Cardiac septum (tissue), 1 donor: ENCODE results near the gene VWF. TPM values are rescaled to one million over a fixed set of nuclear protein-coding genes. Genes with fewer than 3 reads are reported as not detected.
A peak's percentile ranks its signal among the peaks of the same experiment; 100 is the strongest.
"Not testable (repeated sequence)": the region's sequence is repeated elsewhere in the genome, so short reads cannot be mapped to it uniquely, and the experiment has no call there.

Experiments
- DNase-seq: peaks from one replicate; pipeline ENCODE4 v3.0.0-alpha.2; 2020; ENCODE audit warnings: low spot score
- intact Hi-C: fragments of 100-400 bp; cut with DNase I; formaldehyde crosslinking; loops from one replicate; pipeline ENCODE4 v1.14.0; 2022
- total RNA-seq: library from RNA; stranded (reverse); fragmentation: NEBNext Ultra II Directional; extraction: Animal tissue kit (Norgen Biotek cat#: 25700); gene quantifications from one replicate; pipeline ENCODE4 v1.2.1, GENCODE V29; 2021
- donor health status: DM: no; HTN: no; CAD: no.

The VWF gene
- total RNA-seq, 1 donor from 2014 or later = 350 TPM

DNA sequence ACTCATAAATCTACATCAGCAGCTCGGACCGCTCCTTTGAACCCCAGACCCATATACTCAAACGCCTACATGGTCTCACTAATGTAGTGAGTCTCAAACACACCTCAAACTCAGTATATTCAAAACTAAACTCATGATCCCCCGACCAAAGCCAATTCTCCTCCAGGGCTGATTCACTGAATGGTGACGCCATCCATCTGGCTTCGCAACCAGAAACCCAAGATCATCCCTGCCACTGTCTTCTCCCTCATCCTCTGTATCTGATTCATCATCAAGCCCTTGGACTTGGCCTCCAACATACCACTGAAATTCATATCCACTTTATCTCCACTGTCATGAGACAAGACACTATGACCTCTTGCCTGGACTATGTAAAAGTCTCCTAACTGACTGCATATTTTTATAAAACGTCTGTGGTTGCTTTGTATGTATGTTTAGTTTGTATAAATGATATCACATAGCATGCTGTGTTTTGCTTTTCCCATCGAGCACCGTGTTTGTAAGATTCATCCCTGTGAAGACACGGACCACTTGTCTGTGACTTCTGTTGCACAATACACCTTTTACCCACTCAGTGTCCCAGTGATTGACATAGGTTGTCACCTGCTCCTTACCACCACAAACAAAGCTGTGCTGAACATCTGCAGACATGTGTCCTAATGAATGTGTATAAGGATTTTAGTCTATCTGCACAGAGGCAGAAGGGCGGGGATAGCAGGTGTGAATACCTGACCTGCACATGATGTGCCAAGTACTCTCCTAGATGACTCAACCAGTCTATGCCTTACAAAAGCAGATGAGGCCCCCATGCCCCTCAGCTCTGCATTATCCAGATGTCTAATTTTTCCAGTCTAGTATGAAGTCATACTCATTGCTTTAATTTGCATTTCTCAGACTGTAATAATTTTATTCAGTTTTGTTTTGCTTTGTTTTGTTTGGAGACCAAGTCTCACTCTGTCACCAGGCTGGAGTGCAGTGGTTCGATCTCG, 76.9 kb downstream of the VWF start:
- intact Hi-C loops = no loop called here
- DNase-seq = no peak

DNA sequence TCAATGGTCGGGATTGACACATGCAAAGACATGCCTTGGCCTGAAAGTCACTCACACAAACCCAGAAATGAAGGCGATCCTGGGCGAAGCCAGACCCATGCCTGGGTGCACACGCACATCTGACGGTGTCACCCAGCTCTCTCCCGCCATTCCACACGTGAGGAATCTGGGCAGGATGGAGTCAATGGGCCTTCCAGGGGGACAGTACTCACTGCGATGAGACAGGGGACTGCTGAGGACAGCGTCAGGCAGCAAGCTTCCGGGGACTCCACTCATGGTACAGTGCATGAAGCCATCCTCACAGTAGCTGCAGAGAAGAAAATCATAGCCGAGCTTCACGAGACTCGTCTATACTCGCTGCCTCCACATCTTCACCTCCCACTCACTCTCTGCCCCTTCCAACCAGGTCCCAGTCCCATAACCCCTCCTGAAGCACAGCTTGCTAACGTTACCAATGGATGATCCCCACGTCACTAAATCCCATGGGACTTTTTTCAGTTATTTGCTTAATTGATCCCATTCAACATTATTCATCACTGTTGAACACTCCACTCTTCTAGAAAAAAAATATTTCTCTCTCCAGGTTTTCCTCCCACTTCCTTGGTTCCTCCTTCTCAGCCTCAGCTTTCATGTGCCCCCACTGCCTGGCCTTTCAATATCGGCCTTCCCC, 77.8 kb downstream of the VWF start:
- no peak for DNase-seq
- intact Hi-C loops = no loop called here

GRCh38 chr12:6045438-6045837, 79.0 kb downstream of the VWF start:
- intact Hi-C loops = no loop called here
- DNase-seq = no peak

GRCh38 chr12:6044082-6044481, 80.4 kb downstream of the VWF start:
- intact Hi-C loops = no loop called here
- DNase-seq = no peak

DNA sequence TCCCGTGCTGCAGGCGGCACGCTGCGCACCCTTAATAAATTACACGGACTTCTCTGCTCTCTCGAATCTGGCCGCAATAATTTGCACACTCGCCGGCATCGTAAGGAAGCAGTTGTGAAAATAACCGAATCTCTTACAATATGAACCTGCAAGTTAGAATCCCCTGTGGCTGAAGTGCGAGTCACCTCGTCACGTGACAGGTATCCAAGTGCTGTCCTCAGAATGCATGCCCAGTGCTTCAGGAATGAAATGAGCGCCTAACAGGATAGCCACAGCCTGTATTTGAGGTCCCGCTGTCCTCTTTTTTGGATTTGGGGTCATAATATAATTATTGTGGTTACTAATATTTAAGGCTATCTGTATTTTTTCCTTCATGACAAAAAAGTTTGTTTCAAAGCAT, 82.0 kb downstream of the VWF start:
- no peak for DNase-seq
- intact Hi-C loops = no loop called here

DNA sequence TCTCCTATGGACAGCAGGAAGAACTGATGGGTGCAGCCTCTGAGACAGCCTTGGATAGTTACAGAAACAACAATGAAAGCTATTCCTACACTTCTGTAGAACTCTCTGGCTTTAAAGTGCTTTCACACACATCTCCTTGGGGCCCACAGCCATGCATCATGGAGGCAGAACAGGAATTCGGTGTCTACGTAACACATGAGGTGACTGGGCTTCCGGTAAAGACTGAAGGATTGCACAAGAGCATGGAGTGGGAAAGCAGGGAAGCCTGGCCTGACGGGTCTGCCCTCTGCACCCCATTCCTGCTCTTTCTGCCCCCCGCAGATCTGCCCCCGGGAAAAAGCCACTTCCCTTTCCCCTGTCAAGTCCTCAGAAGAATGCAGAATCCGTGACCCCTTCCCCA, 82.6 kb downstream of the VWF start:
- DNase-seq = no peak

DNA sequence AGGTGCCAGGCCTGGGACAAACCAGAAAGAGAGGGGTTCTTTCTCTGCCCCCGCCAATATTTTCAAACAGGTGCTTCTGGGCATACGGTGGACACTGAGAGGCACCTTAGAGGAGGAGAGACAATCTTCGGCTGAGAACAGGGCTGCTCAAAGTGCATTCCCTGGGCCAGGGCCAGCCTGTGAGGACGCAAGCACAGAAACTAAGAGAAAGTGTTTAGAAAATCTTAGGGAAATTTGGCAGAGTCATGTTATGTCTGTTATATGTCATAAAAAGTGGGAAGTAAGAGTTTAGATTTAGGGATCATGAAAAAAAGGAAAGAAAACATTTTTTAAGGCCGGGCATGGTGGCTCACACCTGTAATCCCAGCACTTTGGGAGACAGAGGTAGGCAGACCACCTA, 83.7 kb downstream of the VWF start:
- intact Hi-C loops = no loop called here
- no peak for DNase-seq

More for the DNA sequence above, 82.6 kb downstream of the VWF start:
- intact Hi-C loops = no loop called here

DNA sequence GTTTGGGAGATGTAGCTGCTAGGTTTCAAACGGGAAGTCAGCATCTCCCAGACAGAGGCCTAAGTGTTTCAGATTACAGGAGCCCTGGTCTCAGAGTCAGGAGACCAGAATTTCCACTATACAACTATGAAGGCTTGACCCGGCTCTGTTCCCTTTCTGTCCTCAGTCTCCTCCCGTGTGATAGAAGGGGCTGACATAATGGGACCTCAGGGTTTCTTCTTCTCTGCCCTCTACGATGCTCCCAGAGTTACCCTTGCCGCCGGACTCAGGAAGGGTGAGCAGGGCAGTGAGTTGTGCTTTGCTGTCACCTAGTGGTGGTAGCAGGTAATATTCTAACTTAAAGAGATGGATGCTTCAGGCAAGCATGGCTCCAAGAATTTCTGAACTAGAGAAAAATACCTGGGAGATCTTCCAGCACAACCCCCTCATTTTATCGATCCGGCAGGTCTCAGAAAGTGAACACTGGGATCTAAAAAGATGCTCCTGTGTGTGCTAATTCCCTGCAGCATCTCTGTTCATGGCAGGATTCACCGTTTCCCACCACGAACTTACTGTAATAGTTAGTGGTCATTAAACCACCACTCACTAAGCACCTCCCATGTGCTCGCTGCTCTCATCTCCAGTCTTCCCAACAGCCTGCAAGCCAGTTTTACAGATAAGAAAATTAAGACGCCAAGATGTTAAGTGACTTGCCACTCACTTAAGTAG, 84.4 kb downstream of the VWF start:
- DNase-seq = no peak
- intact Hi-C loops = loop anchor here (2.0 kb wide), 1 partner anchor 51 kb away; no protein-coding TSS in a partner anchor

DNA sequence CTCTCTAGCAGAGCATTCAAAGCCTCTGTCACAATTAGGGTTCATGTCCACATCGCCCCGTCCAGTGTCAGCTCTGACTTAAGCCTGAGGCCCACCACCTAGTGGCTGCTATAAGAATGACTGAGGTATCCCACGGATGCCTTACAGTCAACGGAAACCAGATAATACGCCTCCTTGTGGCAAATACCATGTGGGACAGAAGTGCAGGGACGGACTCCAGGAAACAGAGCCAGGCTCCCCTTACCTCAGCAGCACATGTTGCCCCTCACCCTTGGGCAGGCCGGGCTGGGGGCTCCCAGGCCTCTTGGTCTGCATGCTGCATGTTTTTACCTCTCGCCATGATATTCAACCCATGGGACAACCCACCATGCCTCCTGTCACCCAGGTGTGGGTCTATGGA, 86.3 kb downstream of the VWF start:
- intact Hi-C loops = loop anchor here (2.0 kb wide), 1 partner anchor 49 kb away; no protein-coding TSS in a partner anchor
- DNase-seq = no peak

GRCh38 chr12:6037459-6037858, 87.0 kb downstream of the VWF start:
- intact Hi-C loops = no loop called here
- DNase-seq = peak; percentile 66

DNA sequence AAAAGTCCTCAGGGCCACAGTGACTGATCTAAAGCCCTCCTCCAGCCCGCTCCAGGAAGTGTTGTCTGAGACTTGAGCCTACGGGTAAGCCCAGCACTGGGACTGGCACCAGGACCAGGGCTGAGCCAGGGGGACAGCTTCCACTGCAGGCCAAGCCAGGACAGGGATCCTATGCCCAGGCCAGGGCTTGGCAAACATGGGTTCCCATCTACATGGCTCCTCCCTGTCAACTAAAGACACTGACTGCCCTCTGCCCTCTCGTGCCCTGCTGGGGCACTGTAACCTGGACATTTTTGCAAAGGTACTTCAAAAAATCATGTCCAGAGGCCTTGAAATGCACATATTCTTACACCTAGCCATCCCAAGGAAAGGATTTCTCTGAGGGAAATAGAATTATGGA, 88.0 kb downstream of the VWF start:
- intact Hi-C loops = no loop called here
- DNase-seq = no peak

DNA sequence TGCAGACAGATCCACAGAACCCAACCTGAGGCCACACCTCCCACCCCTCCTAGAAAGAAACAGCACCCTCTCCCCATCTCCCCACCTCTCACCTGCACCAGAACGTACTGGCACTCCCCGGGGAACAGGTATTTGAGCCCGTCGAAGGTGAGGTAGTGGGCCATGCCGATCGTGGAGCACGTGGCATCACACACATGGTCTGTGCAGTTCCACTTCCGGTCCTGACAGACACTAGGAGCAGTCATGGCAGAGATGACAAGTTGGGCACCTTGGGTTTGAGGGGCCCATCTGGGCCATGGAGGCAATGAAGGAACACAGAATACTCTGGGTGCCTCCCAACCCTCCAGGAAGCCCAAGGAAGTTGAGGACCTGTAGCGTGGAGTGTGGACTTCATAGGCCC, 89.9 kb downstream of the VWF start:
- DNase-seq = peak; percentile 63
- intact Hi-C loops = no loop called here

- intact Hi-C loops = no loop called here
- peak; percentile 70 for DNase-seq
Measured at GRCh38 chr12:6033546-6033945, 90.9 kb downstream of the VWF start.

GRCh38 chr12:6032726-6033125, 91.7 kb downstream of the VWF start:
- intact Hi-C loops = no loop called here
- no peak for DNase-seq

- intact Hi-C loops = no loop called here
- no peak for DNase-seq
Measured at GRCh38 chr12:6031001-6031400, 93.5 kb downstream of the VWF start.

DNA sequence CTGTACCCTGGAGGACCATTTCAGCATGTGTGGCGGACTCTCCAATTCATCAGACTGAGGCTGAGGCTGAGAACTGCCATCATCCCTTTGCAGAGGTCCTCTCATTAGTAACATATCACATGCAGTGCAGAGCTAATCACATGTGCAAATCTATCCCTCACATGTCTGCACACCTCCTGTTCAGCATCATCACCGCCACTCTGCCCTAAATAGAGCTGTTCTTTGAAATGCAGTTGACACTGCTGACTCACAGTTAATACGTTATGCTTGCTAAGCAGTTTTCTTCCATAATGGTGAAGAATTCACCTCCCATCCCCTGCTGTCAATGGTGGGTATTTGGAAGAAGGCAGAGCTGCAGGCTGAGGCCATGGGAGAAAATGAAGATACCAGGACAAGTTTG, 94.4 kb downstream of the VWF start:
- peak; percentile 24 for DNase-seq
- intact Hi-C loops = no loop called here

DNA sequence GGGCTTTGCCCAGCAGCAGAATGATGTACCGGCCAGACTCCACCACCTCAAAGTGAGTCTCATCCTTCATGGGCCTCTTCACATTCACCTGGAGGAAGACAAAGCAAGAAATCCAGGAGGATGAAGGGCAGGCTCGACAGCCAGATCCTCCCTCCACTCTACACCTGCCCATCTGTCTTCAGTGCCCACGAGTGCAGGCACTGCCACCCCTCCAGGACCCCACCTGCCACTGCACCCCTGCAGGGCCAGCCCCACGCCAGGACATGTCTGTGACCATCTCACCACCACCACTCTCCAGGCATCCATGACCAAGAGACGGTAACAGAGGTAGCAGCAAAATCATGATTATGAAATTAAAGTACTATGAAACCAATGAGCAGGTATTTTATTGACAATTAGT, 95.1 kb downstream of the VWF start:
- intact Hi-C loops = no loop called here
- peak; percentile 72 for DNase-seq

- peak; percentile 57 for DNase-seq
- intact Hi-C loops = no loop called here
Measured at GRCh38 chr12:6026998-6027397, 97.5 kb downstream of the VWF start.

- intact Hi-C loops = not testable (repeated sequence)
Measured at GRCh38 chr12:6025703-6026298, 98.7 kb downstream of the VWF start.

GRCh38 chr12:6024066-6024465, 100.4 kb downstream of the VWF start:
- intact Hi-C loops = not testable (repeated sequence)

More at GRCh38 chr12:6025703-6026298, 98.7 kb downstream of the VWF start:
- peak; percentile 54 for DNase-seq

More at GRCh38 chr12:6024066-6024465, 100.4 kb downstream of the VWF start:
- not testable (repeated sequence) for DNase-seq
